ENCODE data around the gene TRERF1.

The TRERF1 gene

GRCh38 chr6:42190554-42191183, 261.1 kb downstream of the TRERF1 start:
- TF ChIP-seq, protein P1, sequence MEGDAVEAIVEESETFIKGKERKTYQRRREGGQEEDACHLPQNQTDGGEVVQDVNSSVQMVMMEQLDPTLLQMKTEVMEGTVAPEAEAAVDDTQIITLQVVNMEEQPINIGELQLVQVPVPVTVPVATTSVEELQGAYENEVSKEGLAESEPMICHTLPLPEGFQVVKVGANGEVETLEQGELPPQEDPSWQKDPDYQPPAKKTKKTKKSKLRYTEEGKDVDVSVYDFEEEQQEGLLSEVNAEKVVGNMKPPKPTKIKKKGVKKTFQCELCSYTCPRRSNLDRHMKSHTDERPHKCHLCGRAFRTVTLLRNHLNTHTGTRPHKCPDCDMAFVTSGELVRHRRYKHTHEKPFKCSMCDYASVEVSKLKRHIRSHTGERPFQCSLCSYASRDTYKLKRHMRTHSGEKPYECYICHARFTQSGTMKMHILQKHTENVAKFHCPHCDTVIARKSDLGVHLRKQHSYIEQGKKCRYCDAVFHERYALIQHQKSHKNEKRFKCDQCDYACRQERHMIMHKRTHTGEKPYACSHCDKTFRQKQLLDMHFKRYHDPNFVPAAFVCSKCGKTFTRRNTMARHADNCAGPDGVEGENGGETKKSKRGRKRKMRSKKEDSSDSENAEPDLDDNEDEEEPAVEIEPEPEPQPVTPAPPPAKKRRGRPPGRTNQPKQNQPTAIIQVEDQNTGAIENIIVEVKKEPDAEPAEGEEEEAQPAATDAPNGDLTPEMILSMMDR (conservative IDR thresholded peaks at IDR 0.05) = no peak
- no peak overlapping the region for H3K27ac ChIP-seq

- TF ChIP-seq, protein P1 (conservative IDR thresholded peaks at IDR 0.05) = no peak
- no peak overlapping the region for H3K27ac ChIP-seq
Measured at GRCh38 chr6:42188406-42188805, 263.3 kb downstream of the TRERF1 start.

DNA sequence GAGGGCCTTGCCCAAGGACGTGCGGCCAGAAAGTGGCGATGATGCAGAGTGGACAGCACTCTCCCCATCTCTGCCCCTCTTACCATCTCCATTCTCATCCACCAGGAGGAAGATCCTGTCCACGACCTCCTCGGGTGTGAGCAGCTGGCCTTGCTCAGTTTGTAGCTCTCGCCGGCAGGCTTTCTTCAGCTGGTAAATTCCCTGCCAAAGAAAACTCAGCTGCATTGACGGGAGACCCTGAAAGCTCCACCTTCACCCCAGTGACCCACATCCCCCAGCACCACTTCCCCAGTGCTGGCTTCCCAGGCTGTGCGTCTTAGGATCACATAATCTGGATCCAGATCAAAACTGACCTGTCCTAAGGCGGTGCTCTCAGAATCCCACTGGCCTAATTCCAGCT, 266.1 kb downstream of the TRERF1 start:
- TF ChIP-seq, protein P1 (conservative IDR thresholded peaks at IDR 0.05) = no peak
- H3K27ac ChIP-seq = no peak overlapping the region

GRCh38 chr6:42184475-42184874, 267.3 kb downstream of the TRERF1 start:
- TF ChIP-seq, protein P1 (conservative IDR thresholded peaks at IDR 0.05) = no peak
- H3K27ac ChIP-seq = no peak overlapping the region

- TF ChIP-seq, protein P1 (conservative IDR thresholded peaks at IDR 0.05) = no peak
- H3K27ac ChIP-seq = no peak overlapping the region
Measured at GRCh38 chr6:42182101-42182500, 269.6 kb downstream of the TRERF1 start.

DNA sequence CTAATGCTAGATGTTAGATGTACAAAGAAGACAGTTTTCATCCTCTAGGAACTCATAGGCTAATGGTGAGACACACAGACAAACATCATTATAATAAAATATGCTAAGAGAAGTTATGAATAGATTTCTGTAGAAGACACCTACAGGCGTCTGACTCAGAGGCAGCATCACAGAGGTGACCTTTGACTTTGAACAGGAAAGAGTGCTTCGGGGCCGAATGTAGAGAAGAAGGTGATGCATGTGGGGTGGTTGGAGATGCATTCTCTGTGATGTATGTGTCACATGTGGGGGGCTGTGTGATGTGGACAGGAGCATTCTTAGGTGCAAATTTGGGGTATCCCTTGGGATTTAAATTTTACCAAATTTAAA, 271.8 kb downstream of the TRERF1 start:
- TF ChIP-seq, protein P1 (conservative IDR thresholded peaks at IDR 0.05) = no peak
- H3K27ac ChIP-seq = no peak overlapping the region

GRCh38 chr6:42179261-42179944, 272.3 kb downstream of the TRERF1 start:
- H3K27ac ChIP-seq = no peak overlapping the region

More at GRCh38 chr6:42179261-42179944, 272.3 kb downstream of the TRERF1 start:
- TF ChIP-seq, protein P1 (conservative IDR thresholded peaks at IDR 0.05) = no peak
